Neuron (in vitro differentiated cells): Measurements from ENCODE around the gene KCNJ8.
A peak's percentile ranks its signal among the peaks of the same experiment; 100 is the strongest.
"Not testable (repeated sequence)": the region's sequence is repeated elsewhere in the genome, so short reads cannot be mapped to it uniquely, and the experiment has no call there.

ENCODE experiments used
- H2AFZ ChIP-seq: one replicate; pipeline ENCODE4 v1.6.1; 2013; ENCODE audit warnings: low read depth, mild to moderate bottlenecking, inconsistent platforms, low read length, moderate library complexity
- H3K27me3 ChIP-seq: one replicate; pipeline ENCODE4 v1.6.1; 2013; ENCODE audit warnings: low read length; ENCODE audit not compliant: insufficient read depth
- H3K36me3 ChIP-seq: one replicate; pipeline ENCODE4 v1.6.1; 2013; ENCODE audit warnings: low read length; ENCODE audit not compliant: insufficient read depth
- H3K4me1 ChIP-seq: one replicate; pipeline ENCODE4 v1.6.1; 2013; ENCODE audit warnings: low read length; ENCODE audit not compliant: insufficient read depth
- H3K4me3 ChIP-seq: 2 replicates; pipeline ENCODE4 v1.5.1; 2013; ENCODE audit warnings: mild to moderate bottlenecking, low read length, moderate library complexity
- H3K9me3 ChIP-seq: one replicate; pipeline ENCODE4 v1.6.1; 2013; ENCODE audit warnings: low read length

The KCNJ8 gene

DNA sequence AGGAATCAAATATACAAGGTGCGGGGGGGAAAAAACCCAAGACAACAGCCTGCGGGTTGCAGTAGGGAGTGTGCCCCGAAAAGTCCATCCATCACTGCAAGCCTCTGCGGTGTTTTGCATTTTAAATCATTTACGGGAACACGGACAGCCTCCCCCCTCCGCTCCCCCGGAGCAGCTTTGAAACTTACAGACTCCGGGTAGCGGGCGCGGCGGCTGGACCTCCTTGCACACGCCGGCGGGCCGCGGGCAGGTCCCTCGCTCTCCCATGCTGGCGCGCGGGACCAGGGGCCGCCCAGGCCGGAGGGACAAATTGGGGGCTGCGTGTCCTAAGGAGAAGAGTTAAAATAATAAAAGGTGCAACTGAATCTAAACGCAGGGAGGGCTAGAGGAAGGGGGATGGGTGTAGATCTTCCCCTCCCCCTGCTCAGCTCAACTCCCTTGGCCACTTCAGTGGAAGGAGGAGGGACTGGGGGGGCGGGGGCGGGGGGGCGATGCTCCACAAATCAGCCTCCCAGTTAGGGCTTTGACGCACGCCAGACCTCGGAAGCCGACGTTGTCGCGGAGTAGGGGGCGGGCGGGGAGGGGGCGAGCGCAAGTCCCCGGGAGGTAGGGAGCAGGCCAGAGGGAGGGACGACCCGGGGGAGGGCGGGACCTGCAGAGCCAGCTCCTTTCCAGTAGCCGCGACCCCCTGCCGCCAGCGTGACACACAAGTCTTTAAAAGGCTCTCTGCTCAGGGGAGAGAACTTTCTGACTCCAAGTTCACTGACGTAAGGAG, at the start of gene KCNJ8:
KCNJ8 (minus strand) TSS at position 349 of the 775 bp plus-strand sequence. CDS start 1,090 bp downstream, outside the sequence.
- Histone ChIP-seq H3K4me1 (peaks cover 47% of the 10 kb centered on the region), H3K4me3 (peak within 1 kb of the TSS; percentile 75), H2AFZ (peak within 1 kb of the TSS; percentile 82), H3K9me3 (no peaks in the 10 kb centered on the region), H3K36me3 (peaks cover 3% of the 10 kb centered on the region), H3K27me3 (no peaks in the 10 kb centered on the region)

DNA sequence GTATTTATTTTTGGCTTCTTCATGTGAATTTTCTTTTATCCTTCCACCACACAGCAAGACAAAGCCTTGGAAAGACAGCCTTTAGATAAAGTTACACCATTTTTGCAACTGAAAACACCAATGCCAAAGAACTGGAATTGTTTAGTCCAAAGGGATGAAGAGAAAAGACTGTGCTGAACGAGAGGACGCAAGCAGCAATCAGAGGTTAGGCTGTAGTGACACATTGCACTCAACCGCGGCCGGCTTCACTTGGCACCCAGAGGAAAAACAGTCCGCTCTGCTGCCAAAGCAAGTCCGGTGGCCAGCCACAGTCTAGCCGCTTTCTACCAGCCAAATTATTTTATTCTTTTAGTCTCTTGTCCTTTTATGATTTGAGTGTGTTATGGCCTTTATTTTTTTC, 49.1 kb upstream of the KCNJ8 start:
- H3K4me1 ChIP-seq: peaks cover 9% of the 10 kb centered on the region
- no peak overlapping the region for H3K4me3 ChIP-seq
- no peak overlapping the region for H2AFZ ChIP-seq
- no peaks in the 10 kb centered on the region for H3K36me3 ChIP-seq
- H3K27me3 ChIP-seq: no peaks in the 10 kb centered on the region
- H3K9me3 ChIP-seq: no peaks in the 10 kb centered on the region

DNA sequence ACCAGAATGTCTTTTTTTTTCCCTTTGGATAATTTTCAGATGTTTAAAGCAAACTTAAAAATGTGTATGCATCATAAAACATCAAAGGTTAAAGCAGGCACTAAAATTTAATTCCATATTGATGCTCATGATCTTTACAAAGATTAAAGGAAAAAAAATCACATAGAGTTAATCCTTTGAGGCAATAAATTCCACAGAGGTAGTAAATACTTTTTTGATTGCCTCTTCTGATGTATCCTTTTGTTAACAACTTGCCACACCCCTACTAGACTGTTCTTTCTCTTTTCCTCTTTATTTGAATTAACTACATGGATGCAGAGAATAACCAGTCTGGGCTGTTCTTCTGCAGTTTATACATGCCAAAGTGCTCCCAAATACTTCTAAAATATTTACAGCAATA, 45.2 kb upstream of the KCNJ8 start:
- Histone ChIP-seq H2AFZ (no peak overlapping the region), H3K9me3 (peaks cover 3% of the 10 kb centered on the region), H3K4me1 (peaks cover 9% of the 10 kb centered on the region), H3K4me3 (no peak overlapping the region), H3K36me3 (no peaks in the 10 kb centered on the region), H3K27me3 (no peaks in the 10 kb centered on the region)

DNA sequence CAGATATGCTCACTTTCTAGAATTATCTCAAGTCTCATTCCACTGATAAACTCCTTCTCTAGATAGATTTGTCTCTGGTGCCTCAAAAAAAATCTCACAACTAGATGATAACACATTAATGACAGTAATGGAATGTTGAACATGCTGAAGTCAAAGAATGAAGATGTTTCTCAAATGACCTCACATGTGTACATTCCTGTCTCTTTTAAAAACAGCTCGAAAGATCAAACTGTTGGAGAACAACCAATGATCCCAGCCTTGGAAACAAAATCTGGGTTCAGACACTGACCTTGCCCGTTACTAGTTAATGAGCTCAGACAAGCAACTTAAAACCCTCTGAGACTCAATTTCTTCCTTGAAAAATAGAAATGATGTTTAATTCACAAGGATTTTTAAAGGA, 44.7 kb upstream of the KCNJ8 start:
- H2AFZ ChIP-seq: no peak overlapping the region
- peaks cover 9% of the 10 kb centered on the region for H3K4me1 ChIP-seq
- no peaks in the 10 kb centered on the region for H3K36me3 ChIP-seq
- H3K4me3 ChIP-seq: no peak overlapping the region
- H3K27me3 ChIP-seq: no peaks in the 10 kb centered on the region
- peaks cover 3% of the 10 kb centered on the region for H3K9me3 ChIP-seq

DNA sequence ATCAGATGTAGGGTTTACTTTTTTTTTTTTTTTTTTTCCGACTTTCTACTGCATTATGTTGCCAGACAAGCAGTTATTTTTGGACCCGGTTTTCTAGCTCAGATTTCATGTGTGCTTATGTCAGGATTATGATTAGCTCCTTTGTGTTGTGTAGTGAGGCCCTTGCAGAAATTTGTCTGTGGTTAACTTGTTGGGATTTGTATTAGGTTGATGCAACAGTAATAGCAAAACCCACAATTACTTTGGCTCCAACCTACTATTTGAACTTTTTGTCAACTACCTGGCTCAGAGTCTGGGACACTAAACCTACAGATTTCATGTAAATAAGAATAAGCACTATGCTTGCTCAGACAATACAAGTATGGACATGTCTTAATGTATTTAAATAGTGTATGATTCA, 44.1 kb upstream of the KCNJ8 start:
- peaks cover 3% of the 10 kb centered on the region for H3K9me3 ChIP-seq
- H3K27me3 ChIP-seq: no peaks in the 10 kb centered on the region
- no peak overlapping the region for H2AFZ ChIP-seq
- no peaks in the 10 kb centered on the region for H3K36me3 ChIP-seq
- H3K4me3 ChIP-seq: no peak overlapping the region
- H3K4me1 ChIP-seq: peaks cover 9% of the 10 kb centered on the region

DNA sequence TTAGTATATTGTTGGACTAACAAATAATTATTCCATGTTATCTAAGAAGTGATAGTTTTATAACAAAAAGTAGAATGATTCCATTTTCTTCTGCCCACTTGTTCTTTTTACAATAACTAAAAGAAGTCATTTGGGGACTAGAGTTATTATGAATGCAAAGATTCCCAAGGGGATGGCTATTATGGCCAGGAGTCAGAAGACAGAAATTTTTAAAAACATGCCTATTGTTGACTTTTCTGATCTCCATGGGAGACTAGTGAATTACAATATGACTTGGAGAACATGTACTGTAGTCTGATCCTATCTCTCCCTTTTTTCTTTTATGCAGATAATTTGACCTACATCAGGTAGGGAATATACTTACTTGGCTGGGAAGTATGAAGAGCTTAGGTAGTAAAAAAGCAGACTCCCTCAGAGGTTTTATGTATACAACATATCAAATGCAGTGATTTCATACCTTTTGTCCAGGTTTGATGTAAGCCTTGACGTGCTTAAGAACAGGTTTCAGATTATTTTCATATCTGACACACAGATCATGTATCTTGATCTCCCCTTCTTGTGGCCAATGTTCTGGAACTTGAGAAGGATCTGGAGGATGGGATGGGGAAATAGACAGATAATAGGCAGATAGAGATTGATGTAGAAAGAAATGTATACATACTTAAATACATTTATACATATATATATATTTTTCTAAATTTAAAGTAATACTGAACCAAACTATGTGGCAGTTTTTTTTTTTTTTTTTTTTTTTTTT, 41.0 kb upstream of the KCNJ8 start:
- H3K9me3 ChIP-seq: peaks cover 3% of the 10 kb centered on the region
- no peaks in the 10 kb centered on the region for H3K27me3 ChIP-seq
- no peak overlapping the region for H3K4me3 ChIP-seq
- no peaks in the 10 kb centered on the region for H3K36me3 ChIP-seq
- no peak overlapping the region for H2AFZ ChIP-seq
- peaks cover 9% of the 10 kb centered on the region for H3K4me1 ChIP-seq

DNA sequence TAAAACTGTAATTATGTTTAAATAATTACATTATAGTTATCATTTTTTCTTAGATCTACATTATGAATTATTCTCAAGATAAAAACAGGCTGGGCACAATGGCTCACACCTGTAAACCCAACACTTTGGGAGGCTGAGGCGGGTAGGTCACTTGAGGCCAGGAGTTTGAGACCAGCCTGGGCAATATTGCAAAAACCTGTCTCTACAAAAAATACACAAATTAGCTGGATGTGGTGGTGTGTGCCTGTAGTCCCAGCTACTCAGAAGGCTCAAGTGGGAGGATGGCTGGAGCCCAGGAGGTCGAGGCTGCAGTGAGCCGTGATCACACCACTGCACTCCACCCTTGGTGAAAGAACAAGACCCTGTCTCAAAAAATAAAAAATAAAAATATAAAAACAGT, 40.3 kb upstream of the KCNJ8 start:
- H3K27me3 ChIP-seq: no peaks in the 10 kb centered on the region
- peaks cover 3% of the 10 kb centered on the region for H3K9me3 ChIP-seq
- H3K4me3 ChIP-seq: no peak overlapping the region

DNA sequence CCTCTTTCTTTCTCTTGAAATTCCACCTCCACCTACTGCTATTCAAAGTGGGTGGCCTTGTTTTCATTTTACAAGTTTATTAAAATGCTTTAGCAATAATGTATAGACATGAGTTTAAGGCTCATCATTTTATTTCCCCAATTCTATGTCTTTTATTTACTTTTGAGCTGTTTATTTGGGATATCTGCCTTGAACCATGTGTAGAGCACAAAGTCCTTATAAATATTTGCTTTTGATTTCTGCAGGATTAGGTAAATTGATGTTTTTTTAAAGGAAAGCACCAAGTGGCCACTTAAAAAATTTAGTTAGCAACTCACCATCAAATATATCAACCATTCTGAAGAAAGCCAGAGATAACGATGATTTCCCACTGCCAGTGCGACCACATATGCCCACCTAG, 39.8 kb upstream of the KCNJ8 start:
- Histone ChIP-seq H3K36me3 (no peaks in the 10 kb centered on the region), H3K9me3 (peaks cover 3% of the 10 kb centered on the region), H2AFZ (no peak overlapping the region), H3K4me1 (peaks cover 1% of the 10 kb centered on the region), H3K27me3 (no peaks in the 10 kb centered on the region), H3K4me3 (no peak overlapping the region)

More for the DNA sequence above, 40.3 kb upstream of the KCNJ8 start:
- Histone ChIP-seq H3K36me3 (no peaks in the 10 kb centered on the region), H2AFZ (no peak overlapping the region), H3K4me1 (peaks cover 6% of the 10 kb centered on the region)

DNA sequence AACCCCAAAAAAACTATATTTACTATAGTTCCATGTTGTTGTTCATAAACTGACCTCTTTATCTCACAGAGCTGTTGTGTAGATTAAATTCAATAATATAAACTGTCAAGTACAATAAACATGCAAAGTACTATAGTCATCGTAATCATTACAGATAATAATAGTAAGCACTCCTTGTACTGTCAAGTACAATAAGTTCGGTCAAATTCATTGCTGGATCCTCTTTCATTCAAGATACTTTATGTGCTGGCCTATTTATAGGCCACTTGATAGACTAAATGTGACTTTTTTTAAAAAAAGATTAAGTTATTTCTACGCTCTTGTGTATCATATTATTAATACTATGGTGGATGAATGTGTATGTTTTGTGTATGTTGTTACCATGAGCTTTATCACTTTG, 39.2 kb upstream of the KCNJ8 start:
- no peaks in the 10 kb centered on the region for H3K27me3 ChIP-seq
- no peak overlapping the region for H2AFZ ChIP-seq
- H3K4me1 ChIP-seq: no peaks in the 10 kb centered on the region
- peaks cover 3% of the 10 kb centered on the region for H3K9me3 ChIP-seq
- no peak overlapping the region for H3K4me3 ChIP-seq
- H3K36me3 ChIP-seq: no peaks in the 10 kb centered on the region

DNA sequence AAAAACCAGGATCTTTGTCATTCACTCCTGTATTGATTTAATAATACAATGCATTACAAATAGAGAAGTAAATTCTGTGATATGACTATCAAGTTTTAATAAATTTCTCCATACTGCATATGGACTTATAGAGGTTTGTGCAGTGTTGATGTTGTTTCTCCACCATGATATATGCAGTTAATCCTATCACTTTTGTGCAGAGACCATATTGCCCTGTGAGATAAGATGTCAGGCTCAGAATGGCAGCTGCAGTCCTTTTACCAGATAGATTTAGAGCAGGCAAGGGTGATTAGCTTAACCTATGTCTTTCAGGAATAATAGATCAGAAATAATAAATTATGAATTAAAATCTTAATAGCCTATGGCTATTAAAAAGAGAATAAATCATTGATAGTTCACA, 38.6 kb upstream of the KCNJ8 start:
- Histone ChIP-seq H3K27me3 (no peaks in the 10 kb centered on the region), H3K4me1 (no peaks in the 10 kb centered on the region), H3K9me3 (peaks cover 3% of the 10 kb centered on the region), H2AFZ (no peak overlapping the region), H3K36me3 (no peaks in the 10 kb centered on the region), H3K4me3 (no peak overlapping the region)

DNA sequence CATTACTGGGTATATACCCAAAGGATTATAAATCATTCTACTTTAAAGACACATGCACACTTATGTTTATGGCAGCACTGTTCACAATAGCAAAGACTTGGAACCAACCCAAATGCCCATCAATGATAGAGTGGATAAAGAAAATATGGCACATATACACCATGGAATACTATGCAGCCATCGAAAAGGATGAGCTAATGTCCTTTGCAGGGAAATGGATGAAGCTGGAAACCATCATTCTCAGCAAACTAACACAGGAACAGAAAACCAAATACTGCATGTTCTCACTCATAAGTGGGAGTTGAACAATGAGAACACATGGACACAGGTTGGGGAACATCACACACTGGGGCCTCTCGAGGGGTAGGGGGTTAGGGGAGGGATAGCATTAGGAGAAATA, 37.8 kb upstream of the KCNJ8 start:
- not testable (repeated sequence) for H3K27me3 ChIP-seq, H3K4me1 ChIP-seq, H3K4me3 ChIP-seq, H3K36me3 ChIP-seq, H3K9me3 ChIP-seq, H2AFZ ChIP-seq

DNA sequence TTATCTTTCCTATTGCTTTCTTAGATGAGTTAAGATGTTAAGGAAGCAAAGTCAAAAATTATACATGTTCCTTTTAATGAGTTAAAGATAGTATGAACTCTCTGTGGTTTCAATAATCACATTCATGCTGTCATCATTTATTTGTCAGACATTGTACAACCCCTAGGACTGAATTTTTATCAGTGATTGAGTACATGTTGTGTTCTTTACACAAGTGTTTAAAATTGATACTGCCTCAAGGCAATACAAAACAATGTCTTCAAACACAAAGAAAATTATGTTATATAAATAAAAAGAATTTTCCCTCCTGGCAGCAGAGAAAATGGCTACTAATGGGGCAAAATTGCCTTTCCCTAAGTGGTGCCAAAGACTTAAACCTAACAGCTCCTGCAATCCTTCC, 34.6 kb upstream of the KCNJ8 start:
- H3K9me3 ChIP-seq: no peaks in the 10 kb centered on the region
- no peaks in the 10 kb centered on the region for H3K27me3 ChIP-seq
- H3K4me3 ChIP-seq: no peak overlapping the region
- H3K36me3 ChIP-seq: no peaks in the 10 kb centered on the region
- H3K4me1 ChIP-seq: no peaks in the 10 kb centered on the region
- no peak overlapping the region for H2AFZ ChIP-seq

DNA sequence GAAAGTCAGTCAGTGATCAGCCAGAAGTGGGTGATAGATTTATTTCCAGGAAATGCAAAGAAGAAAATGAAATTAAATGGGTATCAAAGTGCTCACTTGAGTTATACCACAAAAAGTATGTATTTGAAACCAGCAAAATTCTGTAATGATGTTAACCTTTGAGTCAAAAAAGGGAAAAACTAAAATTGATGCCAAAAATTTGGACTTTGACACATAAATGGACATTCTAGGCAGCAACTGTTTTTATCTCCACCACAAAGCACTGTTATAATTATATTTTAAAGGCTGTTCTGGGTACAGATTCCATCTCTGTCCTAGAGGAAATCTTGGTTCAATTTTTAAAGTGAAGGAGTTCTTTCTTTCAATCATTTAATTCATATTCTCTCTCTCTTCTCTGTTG, 31.7 kb upstream of the KCNJ8 start:
- H3K4me1 ChIP-seq: no peaks in the 10 kb centered on the region
- no peaks in the 10 kb centered on the region for H3K9me3 ChIP-seq
- no peak overlapping the region for H3K4me3 ChIP-seq
- H2AFZ ChIP-seq: no peak overlapping the region
- H3K36me3 ChIP-seq: peaks cover 2% of the 10 kb centered on the region
- no peaks in the 10 kb centered on the region for H3K27me3 ChIP-seq
